Measurements from ENCODE around the gene DNM1L.
A peak's percentile ranks its signal among the peaks of the same experiment; 100 is the strongest.
"Not testable (repeated sequence)": the region's sequence is repeated elsewhere in the genome, so short reads cannot be mapped to it uniquely, and the experiment has no call there.

DNM1L gene

DNA sequence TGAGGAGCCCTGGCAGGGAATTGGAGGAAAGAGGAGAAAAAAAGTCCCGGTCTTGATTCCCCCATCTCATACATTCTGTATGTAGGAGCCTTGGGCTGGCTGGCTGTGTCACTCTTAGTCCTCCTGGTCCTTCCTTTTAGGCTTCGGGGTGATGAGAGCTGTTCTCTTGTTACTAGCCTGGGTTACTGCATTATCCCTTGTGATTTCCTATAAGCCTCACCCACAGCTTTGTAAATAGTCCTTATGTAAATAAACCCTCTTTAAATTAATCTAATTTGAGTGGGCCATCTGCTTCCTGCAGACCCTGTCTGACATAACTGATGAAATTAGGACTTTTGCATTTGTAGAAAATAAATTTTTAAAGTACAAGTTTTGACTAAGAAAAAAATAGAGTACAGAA lies 19.2 kb downstream of the DNM1L start:
- no peak for DNase-seq

- DNase-seq = not testable (repeated sequence)
These were observed 20.3 kb downstream of the DNM1L start for GRCh38 chr12:32699437-32699836.

DNA sequence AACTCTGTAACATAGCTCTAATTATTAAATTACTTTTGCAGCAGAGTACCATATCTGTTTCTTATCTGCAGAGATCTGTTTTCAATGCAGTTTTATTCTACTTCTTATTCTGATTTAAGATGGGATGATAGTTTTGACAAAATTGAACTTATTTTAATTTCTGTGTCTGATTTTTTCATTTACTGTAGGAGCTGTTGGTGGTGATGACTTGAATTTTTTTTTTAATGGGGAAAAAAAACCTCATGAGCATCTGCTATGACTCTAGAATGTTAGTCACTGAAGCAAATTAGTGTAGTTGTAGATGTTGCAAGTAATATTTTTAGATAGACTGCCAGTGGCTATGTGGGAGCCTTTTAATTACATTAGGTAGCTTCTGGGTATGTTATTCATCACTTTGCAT lies 23.4 kb downstream of the DNM1L start:
- no peak for DNase-seq

DNA sequence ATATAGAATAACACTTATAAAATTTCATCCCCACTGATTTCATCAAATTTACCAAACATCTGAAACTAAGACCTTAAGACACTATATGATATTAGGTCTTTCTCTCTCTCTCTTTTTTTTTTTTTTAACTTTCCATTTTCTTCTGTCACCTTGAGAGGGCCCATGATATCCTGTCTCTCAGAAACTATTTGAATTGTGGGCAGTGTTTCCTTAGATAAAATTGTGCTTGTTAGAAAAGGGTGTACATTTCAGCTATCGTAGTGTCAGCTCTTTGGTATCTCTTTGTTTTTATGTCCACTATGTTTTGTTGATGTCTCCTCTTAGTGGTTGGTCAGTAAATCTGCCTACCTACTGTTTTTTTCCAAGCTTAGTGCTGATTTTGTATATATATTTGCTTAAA lies 23.8 kb downstream of the DNM1L start:
- no peak for DNase-seq

DNA sequence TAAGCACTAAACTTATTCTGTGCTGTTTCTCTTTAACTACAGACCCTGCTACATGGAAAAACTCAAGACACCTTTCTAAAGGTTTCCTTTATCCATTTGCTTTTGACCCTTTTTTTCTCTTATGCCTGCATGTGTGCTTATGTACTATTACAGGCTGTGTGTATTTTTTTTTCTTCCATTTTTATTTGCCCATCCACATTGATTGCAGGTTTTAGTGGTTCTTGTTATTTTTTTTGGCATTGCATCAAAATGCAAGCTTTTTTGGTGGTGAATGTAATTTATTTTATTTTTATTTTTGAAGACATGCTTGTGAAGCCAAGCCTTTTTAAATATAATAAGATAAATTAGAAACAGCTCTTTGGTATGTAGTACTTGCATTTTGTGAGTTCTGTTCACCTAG lies 26.7 kb downstream of the DNM1L start:
- DNase-seq = no peak

- DNase-seq = no peak
These were observed 27.4 kb downstream of the DNM1L start for GRCh38 chr12:32706335-32707024.

GRCh38 chr12:32708926-32709325 lies 29.8 kb downstream of the DNM1L start:
- no peak for DNase-seq

DNA sequence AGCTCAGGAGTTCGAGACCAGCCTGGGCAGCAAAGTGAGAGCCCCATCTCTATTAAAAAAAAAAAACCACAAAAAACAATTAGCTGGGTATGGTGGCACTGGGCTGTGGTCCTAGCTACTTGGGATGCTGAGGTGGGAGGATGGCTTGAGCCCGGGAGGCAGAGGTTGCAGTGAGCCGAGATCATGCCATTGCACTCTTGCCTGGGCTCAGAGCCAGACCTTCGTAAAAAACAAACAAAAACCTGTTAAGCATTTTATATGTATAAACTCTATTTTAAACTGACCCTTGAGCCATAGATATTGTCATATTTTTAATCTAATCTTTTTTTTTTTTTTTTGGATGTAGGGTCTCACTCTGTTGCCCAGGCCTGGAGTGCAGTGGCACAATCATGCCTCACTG lies 35.7 kb downstream of the DNM1L start:
- DNase-seq = no peak

- DNase-seq = no peak
These were observed 39.8 kb downstream of the DNM1L start for GRCh38 chr12:32718926-32719325.

GRCh38 chr12:32725308-32725707 lies 46.2 kb downstream of the DNM1L start:
- not testable (repeated sequence) for DNase-seq

DNA sequence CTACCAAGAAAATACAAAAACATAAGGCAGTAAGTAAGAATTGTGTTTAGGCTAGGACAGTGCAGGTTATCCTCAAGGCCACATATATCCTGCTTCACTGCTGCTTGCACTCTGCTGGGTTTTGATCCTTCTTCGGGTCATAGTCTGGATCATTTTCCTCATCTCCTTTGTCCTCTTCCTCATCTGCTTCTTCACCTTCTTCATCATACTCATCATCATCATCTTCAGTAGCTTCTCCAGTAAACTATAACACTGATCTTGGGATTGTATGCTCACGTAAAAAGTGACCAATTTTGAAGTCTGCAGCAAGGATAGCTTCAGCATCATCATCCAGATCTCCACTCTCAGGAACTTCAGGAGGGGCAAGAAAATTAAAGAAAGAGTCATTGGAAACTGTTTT lies 47.2 kb downstream of the DNM1L start:
- DNase-seq = no peak

DNA sequence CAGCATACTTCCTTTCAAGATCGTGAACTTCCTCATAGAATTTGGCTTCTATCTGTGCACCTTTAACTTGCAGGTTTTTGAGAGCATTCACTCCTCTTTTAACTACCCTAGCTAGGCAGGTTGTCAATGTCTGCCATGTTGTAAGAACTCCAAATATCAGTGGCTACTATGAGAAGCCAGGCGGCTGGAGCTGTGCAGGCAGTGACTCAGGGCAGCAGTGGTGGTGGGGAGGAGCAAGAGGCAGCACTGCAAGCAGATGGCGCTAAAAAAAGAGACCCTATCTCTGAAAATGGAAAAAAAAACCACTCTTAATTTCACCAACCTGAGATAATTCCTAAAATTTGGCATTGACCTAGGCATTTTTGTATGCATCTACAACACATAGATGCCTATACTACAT lies 48.1 kb downstream of the DNM1L start:
- DNase-seq = no peak

DNA sequence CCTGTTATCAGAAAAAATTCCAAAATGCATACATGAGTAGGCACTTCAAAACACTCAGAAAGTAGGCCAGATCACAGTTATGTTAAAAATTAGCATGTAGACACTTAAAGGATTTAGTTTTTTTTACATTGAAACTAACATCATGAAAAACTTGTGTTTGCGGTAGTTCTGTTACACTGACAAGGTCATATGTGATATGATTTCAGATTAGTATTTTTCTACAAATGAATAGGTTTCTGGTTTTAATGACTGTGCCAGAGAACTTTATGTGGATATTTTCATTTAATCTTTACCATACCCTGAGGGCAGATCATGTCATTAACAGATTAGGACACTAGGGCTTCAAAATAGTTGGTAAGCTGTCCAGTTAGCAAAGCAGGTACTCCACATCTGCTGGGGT lies 55.9 kb downstream of the DNM1L start:
- no peak for DNase-seq

DNA sequence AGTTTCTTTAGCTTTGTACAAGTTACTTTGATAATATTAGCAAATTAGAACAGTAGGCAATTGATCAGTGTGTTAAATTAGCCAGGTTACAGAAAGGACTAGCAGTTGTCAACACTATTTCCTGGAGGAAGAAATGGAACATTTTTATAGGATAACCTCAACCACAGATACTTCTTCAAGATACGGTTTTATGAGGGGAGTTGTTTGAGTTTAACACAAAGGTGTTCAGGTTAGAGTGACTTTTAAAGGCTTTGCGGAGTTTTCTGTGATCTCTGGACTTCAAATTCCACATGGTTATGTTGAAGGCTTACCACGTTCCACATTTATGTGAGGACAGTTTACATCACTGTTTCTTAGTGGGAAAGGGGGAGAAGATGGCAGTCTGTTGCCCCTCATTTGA lies 57.3 kb downstream of the DNM1L start:
- DNase-seq = no peak

DNA sequence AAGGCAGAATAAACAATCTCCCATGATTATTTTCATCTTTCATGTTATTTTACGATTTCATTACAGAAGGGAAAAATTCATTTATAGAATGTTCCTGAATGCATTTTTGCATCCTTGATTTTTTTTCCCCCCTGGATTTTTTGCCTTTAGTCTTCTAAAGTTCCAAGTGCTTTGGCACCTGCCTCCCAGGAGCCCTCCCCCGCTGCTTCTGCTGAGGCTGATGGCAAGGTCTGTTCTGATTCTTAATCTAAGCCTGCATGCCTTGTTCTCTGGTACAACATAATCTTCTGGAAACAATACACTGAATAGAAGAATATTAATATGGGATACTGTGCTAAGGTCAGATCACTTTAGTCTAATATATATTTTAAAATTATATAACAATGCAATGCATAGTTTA lies 58.6 kb downstream of the DNM1L start:
- no peak for DNase-seq

- DNase-seq = no peak
These were observed 60.2 kb downstream of the DNM1L start for GRCh38 chr12:32739279-32739678.

DNA sequence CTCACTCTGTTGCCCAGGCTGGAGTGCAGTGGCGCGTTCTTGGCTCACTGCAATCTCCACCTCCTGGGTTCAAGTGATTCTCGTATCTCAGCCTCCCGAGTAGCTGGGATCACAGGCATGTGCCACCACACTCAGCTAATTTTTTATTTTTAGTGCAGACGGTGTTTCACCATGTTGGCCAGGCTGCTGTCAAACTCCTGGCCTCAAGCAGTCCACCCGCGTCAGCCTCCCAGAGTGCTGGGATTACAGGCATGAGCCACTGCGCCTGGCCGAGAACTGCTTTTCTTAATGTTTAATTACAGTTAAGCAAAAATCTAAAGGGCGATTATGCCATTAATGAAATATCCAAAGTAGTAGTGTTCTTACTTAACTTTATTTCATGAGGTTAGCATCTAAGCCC lies 63.0 kb downstream of the DNM1L start:
- no peak for DNase-seq

DNA sequence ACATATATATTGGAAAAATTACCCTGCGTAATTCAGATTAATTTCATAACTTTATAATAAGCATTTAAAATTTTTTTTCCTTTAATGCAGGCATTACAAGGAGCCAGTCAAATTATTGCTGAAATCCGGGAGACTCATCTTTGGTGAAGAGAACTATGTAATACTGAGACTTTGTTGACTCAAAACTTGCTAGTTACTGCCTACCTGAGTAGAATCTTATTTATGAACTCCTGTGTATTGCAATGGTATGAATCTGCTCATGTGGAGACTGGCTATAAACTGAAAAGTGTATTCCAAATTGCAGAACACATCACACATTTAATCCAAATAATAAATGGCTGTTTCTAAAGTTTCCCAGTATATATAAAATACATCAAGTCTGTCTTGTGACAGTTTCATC lies 64.2 kb downstream of the DNM1L start:
- no peak for DNase-seq

- DNase-seq = no peak
These were observed 74.5 kb downstream of the DNM1L start for GRCh38 chr12:32753605-32754004.

GRCh38 chr12:32754111-32754510 lies 75.0 kb downstream of the DNM1L start:
- DNase-seq = no peak

DNA sequence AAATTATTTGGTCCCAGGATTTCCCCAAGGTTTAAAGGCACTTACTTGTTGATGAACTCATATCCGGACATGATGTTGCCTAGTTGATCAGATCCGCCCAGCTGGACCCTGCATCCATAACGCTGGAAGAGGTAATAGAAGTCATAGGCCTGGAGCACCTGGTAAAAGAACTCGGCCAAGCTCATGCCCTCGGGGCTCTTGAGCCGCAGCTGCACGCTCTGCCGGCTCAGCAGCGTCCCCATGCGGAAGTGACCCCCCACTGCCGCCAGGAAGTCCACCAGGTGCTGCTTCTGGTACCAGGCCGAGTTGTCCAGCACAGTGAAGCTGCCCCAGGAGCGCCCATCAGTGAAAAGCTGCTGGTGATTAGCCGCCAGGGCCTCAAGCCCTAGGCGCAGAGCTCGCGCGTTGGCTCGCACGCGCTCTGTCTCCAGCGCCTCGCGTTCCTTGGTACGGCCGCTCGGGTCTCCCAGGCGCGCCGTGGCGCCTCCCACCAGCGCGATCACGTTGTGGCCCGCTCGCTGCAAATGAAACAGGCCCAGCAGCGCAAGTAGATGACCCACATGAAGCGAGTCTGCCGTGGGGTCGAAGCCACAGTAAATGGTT lies 76.1 kb downstream of the DNM1L start:
- peak; percentile 68 for DNase-seq

DNA sequence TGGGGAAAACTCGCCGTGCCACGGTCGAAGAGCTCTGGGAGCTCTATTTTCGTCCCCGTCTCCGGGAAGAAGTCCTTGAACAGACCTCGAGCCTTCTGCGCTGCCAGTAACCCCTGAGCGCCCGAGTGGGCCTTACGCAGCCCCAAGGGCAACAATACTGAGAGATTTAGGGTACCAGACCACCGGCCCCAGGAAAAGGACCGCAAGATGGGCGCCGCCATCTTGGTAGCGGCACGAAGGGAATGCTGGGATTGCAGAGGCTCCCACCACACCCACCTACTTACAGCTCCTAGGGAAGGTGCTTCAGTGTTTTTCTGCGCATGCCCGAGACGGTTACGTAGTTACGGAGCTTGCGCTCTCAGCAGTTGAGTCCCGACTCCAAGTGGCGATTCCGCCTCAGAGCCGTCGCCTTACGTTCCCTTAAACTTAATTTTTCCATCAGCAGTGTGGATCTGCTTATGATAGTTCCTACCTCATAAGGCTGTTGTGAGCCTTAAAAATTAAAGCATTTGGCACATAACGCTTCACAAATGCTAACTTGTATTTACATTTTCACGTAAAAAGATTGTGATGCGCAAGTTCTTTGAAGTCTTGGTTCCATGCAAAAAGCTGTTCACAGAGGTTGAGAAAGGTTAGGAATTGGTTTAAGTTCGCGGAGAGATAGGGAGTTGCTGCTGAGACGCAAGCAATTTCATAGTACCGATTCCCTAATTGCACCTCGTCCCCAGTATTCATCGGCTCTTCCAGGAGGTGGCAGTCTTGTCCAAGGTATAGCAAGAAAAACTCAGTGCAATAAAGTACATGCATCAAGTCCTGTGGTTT lies 76.8 kb downstream of the DNM1L start, which contains the start of gene YARS2:
Gene YARS2 (minus strand): TSS at position 244 of the 822 bp plus-strand sequence. CDS start 23 bp downstream, at position 221.
- peak; percentile 87 for DNase-seq

GRCh38 chr12:32756476-32757066 lies 77.5 kb downstream of the DNM1L start:
- no peak for DNase-seq

GRCh38 chr12:32757157-32757556 lies 78.1 kb downstream of the DNM1L start:
- no peak for DNase-seq
